Panc1 (cell line): ENCODE results near the gene MRGPRE.

Source experiments
- POLR2AphosphoS5 ChIP-seq: IDR thresholded peaks from 2 replicates; pipeline ENCODE4 v1.6.1; 2012; ENCODE audit warnings: mild to moderate bottlenecking, low read depth, low read length, moderate library complexity
- SIN3A ChIP-seq: IDR thresholded peaks from 2 replicates; pipeline ENCODE4 v1.6.1; 2012; ENCODE audit warnings: low read depth, mild to moderate bottlenecking, low read length, moderate library complexity, borderline replicate concordance; ENCODE audit not compliant: insufficient read depth
- TF ChIP-seq, protein P1 (sequence below): fragments of 450-650 bp; IDR thresholded peaks from 2 replicates; pipeline ENCODE4 v1.5.1; 2017; ENCODE audit warnings: mild to moderate bottlenecking

DNA sequence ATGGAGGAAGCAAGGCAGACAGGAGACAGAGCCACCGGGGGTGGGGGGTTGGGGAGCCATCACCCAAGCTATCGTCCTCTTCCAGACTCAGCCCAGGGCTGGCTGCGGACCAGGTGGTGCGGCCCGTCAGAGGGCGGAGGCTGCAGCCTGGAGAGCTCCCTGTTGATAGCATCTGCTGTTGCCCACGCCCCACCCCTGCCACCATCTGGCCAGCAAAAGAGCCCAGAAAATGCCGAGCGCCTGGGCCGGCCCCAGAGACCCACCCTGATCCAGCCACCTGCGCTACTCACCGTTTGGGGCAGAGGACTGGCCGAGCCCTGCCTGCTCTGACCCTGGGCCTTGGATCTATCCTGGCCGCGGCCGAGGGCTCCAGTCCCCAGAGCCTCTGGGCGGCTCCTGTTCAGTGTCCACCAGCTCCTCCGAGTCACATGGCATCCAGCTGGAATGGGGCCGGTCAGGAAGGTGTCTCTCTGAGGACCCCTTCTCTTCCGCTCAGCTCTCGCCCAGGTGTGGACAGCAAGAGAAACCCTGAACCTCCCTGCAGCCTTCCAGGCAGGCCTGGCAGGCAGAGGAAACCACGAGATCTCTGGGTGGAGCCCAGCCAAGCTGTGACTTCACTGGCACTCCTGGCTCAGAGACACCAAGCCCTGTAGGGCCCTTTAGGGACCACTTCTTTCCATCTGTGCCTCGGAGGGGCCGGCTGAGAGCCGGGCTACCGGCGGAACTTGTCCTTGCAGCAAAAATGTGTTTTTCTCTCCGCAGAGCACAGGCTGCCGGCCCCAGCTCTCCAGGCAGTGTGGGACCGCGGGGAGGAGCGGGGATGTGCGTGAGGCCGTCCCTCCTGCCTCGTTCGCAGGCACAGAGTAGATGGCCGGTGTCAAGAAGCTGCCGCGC, at the start of gene MRGPRE:
- TF ChIP-seq, protein P1, sequence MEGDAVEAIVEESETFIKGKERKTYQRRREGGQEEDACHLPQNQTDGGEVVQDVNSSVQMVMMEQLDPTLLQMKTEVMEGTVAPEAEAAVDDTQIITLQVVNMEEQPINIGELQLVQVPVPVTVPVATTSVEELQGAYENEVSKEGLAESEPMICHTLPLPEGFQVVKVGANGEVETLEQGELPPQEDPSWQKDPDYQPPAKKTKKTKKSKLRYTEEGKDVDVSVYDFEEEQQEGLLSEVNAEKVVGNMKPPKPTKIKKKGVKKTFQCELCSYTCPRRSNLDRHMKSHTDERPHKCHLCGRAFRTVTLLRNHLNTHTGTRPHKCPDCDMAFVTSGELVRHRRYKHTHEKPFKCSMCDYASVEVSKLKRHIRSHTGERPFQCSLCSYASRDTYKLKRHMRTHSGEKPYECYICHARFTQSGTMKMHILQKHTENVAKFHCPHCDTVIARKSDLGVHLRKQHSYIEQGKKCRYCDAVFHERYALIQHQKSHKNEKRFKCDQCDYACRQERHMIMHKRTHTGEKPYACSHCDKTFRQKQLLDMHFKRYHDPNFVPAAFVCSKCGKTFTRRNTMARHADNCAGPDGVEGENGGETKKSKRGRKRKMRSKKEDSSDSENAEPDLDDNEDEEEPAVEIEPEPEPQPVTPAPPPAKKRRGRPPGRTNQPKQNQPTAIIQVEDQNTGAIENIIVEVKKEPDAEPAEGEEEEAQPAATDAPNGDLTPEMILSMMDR = no peak
- no peak for TF ChIP-seq POLR2AphosphoS5
- no peak for TF ChIP-seq SIN3A
